ENCODE data around the gene EFCC1.

- TF ChIP-seq POLR2A (IDR thresholded peaks at IDR 0.05) (no peak), CTCF (IDR thresholded peaks at IDR 0.05) (no peak)
These were observed 4.9 kb upstream of the EFCC1 start for GRCh38 chr3:128996200-128996599.

Measured in tibial nerve (tissue), 3 donors.